Naive thymus-derived CD4-positive, alpha-beta T cell (primary cell): ENCODE data around the gene NR4A2. TPM values are rescaled to one million over a fixed set of nuclear protein-coding genes. Genes with fewer than 3 reads are reported as not detected.
A peak's percentile ranks its signal among the peaks of the same experiment; 100 is the strongest.

Experiments used
- ATAC-seq: fragments of 150-1000 bp; cut with Tn5 transposase; 2 replicates; pipeline ENCODE4 v1.10.0; 2021; ENCODE audit warnings: mild to moderate bottlenecking, moderate library complexity
- CTCF ChIA-PET: fragments of 350-600 bp; sonication (Branson Sonifier 250); formaldehyde crosslinking; loops from one replicate; lab custom pipeline; 2021; ENCODE audit warnings: antibody characterized with exemption; lab: Charles Lee
- POLR2A ChIA-PET: fragments of 350-600 bp; sonication (Branson Sonifier 250); formaldehyde crosslinking; loops from one replicate; lab custom pipeline; 2021; ENCODE audit warnings: antibody characterized with exemption, inconsistent platforms; lab: Charles Lee
- DNase-seq, 9 donors: peaks; one replicate each; pipeline versions ENCODE4 v3.0.0 to v3.0.0-alpha.2; 2020 to 2022; ENCODE audit warnings: mixed read lengths in 1 of 9
- H3K27ac ChIP-seq: one replicate; pipeline ENCODE4 v1.7.0; 2013; ENCODE audit warnings: mild to moderate bottlenecking, low read depth, low read length, moderate library complexity
- H3K27me3 ChIP-seq, 2 donors: one replicate each; pipeline ENCODE4 v1.7.0; 2013; ENCODE audit warnings: low read length in 2 of 2, mild to moderate bottlenecking in 2 of 2, moderate library complexity in 2 of 2; ENCODE audit not compliant: control insufficient read depth in 2 of 2, insufficient read depth in 2 of 2
- H3K36me3 ChIP-seq, 3 experiments: 1 replicate in 2 of 3; 2 replicates in 1 of 3; pipeline ENCODE4 v1.7.0; 2013; ENCODE audit warnings: low read length in 3 of 3, mild to moderate bottlenecking in 3 of 3, moderate library complexity in 1 of 3; ENCODE audit not compliant: insufficient read depth in 3 of 3, control insufficient read depth in 2 of 3
- H3K4me1 ChIP-seq, 2 donors: one replicate each; pipeline ENCODE4 v1.7.0; 2013; ENCODE audit warnings: low read length in 2 of 2, mild to moderate bottlenecking in 2 of 2, moderate library complexity in 1 of 2; ENCODE audit not compliant: control insufficient read depth in 2 of 2, insufficient read depth in 2 of 2
- H3K4me3 ChIP-seq: 2 replicates; pipeline ENCODE4 v1.7.0; 2013; ENCODE audit warnings: mild to moderate bottlenecking, low read length
- H3K9me3 ChIP-seq, 3 experiments: 1 replicate in 2 of 3; 2 replicates in 1 of 3; pipeline ENCODE4 v1.7.0; 2013; ENCODE audit warnings: low read length in 3 of 3; ENCODE audit not compliant: control insufficient read depth in 2 of 3
- H3K27ac Mint-ChIP-seq, 9 donors: one replicate each; pipeline ENCODE4 v1.8.0; 2020 to 2022; ENCODE audit warnings: mixed read lengths in 9 of 9, mild to moderate bottlenecking in 8 of 9, moderate library complexity in 5 of 9, inconsistent platforms in 2 of 9
- H3K27me3 Mint-ChIP-seq, 5 donors: one replicate each; pipeline ENCODE4 v1.8.0; 2021 to 2022; ENCODE audit warnings: mixed read lengths in 5 of 5, mild to moderate bottlenecking in 1 of 5
- H3K36me3 Mint-ChIP-seq, 5 donors: one replicate each; pipeline ENCODE4 v1.8.0; 2020 to 2022; ENCODE audit warnings: mixed read lengths in 5 of 5, mild to moderate bottlenecking in 3 of 5, inconsistent platforms in 1 of 5
- H3K4me1 Mint-ChIP-seq, 7 donors: one replicate each; pipeline ENCODE4 v1.8.0; 2020 to 2022; ENCODE audit warnings: mixed read lengths in 7 of 7, mild to moderate bottlenecking in 3 of 7, inconsistent platforms in 1 of 7
- H3K4me3 Mint-ChIP-seq, 10 donors: one replicate each; pipeline ENCODE4 v1.8.0; 2020 to 2022; ENCODE audit warnings: mild to moderate bottlenecking in 10 of 10, mixed read lengths in 10 of 10, moderate library complexity in 6 of 10, inconsistent platforms in 2 of 10
- H3K9me3 Mint-ChIP-seq, 11 donors: one replicate each; pipeline ENCODE4 v1.8.0; 2020 to 2022; ENCODE audit warnings: mixed read lengths in 11 of 11, mild to moderate bottlenecking in 4 of 11, inconsistent platforms in 1 of 11, moderate library complexity in 1 of 11
- intact Hi-C, 2 donors: fragments of 100-400 bp; cut with micrococcal nuclease; formaldehyde crosslinking; loops; one replicate each; pipeline ENCODE4 v1.15.1; 2023
- polyA plus RNA-seq, 2 donors: library from polyadenylated mRNA; unstranded; fragments of 300-500 nt; fragmentation: Illumina TruSeq; gene quantifications; one replicate each; pipeline ENCODE4 v1.2.3, GENCODE V29; 2021
- total RNA-seq, 6 experiments: library from RNA in 5 of 6; stranded (reverse) in 5 of 6; gene quantifications; 1 replicate in 5 of 6; 2 replicates in 1 of 6; pipeline ENCODE4 v1.2.3 and lab custom pipeline; 2021 to 2026

Gene NR4A2
- total and polyA plus RNA-seq, 7 experiments from 2014 or later = 2.2 to 252 (median 3.2) TPM

DNA sequence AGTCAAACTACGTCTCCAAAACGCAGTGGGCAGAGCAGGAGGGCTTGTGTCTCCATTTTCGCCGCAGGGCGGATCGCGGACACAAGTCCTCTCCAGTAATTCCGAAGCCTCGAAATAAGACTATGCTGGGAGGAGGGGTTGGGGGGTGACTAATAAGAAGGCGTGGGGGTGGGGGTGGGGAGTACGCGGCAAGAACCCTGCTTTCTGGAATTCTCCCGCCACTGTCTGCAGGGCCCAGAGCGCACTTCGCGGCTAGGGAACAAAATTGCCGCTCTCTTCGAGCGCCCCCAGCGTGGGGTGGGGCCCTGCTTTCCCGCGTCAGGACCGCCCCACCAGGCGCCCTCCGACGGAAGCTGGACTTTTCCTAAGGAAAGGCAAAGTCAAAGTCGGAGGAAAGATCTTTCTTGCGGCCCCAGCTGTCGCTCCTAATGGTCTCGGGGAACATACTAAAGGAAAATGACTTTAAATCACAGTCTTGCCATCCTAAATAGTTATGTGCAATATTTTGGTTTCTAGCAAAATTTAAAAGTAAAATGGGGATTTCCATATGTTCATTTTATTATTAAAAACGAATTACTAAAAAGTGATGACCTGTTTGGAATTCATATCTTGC, 11.9 kb downstream of the NR4A2 start:
- no peak overlapping the region for H3K27ac ChIP-seq
- Mint-ChIP-seq H3K27ac (no peak overlapping the region), H3K4me1 (peaks cover 24 to 46% (median 36%) of the 10 kb centered on the region in 7 donors), H3K9me3 (peaks cover 0 to 2% (median 0%) of the 10 kb centered on the region in 11 donors), H3K27me3 (peaks cover 78 to 89% (median 82%) of the 10 kb centered on the region in 5 donors), H3K36me3 (peaks cover 0 to 13% (median 0%) of the 10 kb centered on the region in 5 donors), H3K4me3 (peak overlapping the region in 8 of 10 donors; percentile 27 to 88 (median 61))
- H3K36me3 ChIP-seq = no peaks in the 10 kb centered on the region
- POLR2A ChIA-PET = no interaction called here
- intact Hi-C loops = loop anchor here in 1 of 2 donors (1.0 kb wide), 1 partner anchor 12 kb away; the partner anchor contains the start of gene NR4A2
- CTCF ChIA-PET = interaction anchor here (2.0 kb wide), 1 partner anchor 15 kb away, joined by 6 read pairs; no protein-coding TSS in a partner anchor
- no peak overlapping the region for H3K4me3 ChIP-seq
- ATAC-seq (no peak), DNase-seq (no peak)
- H3K9me3 ChIP-seq = no peaks in the 10 kb centered on the region
- H3K27me3 ChIP-seq = peaks cover 5 to 19% of the 10 kb centered on the region in 2 donors
- H3K4me1 ChIP-seq = peaks cover 24 to 25% of the 10 kb centered on the region in 2 donors

DNA sequence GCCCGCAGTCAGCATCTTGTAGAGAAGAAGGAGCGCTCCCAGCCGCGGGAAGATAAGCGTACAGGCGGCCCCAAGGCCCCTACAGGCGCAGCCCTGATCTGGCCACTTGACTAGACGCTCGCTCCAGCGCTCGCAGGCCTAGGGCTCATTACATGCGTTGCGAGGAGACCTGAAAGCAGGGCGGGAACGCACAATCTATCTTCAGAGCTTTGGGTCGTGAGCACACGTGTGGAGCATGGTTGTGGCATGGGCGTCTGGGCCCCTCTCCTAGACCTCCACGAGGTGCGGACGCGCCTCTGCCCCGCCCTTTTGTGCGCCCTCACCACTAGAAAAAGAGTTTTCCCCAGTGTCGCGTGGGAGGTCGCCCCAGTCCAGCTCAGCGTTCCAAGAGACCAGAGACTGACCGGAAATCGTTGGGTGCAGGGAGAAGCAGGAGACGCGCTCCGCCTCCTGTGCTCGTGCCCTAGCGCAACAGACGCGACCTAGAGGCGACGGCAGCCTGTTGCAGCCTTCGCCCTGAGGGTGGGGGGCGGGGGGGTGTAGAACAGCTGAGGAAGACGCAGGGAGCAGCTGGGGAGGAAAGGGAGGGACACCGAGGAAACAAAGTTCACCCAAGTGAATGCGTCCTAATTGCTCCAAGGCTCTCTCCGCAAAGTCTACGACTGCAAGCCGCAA, 12.6 kb downstream of the NR4A2 start:
- Histone ChIP-seq H3K9me3 (no peaks in the 10 kb centered on the region), H3K4me3 (no peak overlapping the region), H3K36me3 (no peaks in the 10 kb centered on the region), H3K27me3 (peaks cover 5 to 19% of the 10 kb centered on the region in 2 donors), H3K27ac (no peak overlapping the region), H3K4me1 (peaks cover 24 to 25% of the 10 kb centered on the region in 2 donors)
- ChIA-PET CTCF (interaction anchor here (2.0 kb wide), 1 partner anchor 16 kb away, joined by 6 read pairs; no protein-coding TSS in a partner anchor), POLR2A (no interaction called here)
- intact Hi-C loops = no loop called here
- DNase-seq (peak in 1 of 9 donors; percentile 17), ATAC-seq (no peak)
- peaks cover 0 to 10% (median 0%) of the 10 kb centered on the region in 5 donors for H3K36me3 Mint-ChIP-seq
- peak overlapping the region; percentile 41 to 88 (median 56) for H3K4me3 Mint-ChIP-seq
- H3K9me3 Mint-ChIP-seq = peaks cover 0 to 2% (median 0%) of the 10 kb centered on the region in 11 donors
- peaks cover 75 to 89% (median 87%) of the 10 kb centered on the region in 5 donors for H3K27me3 Mint-ChIP-seq
- peaks cover 24 to 46% (median 36%) of the 10 kb centered on the region in 7 donors for H3K4me1 Mint-ChIP-seq
- H3K27ac Mint-ChIP-seq = no peak overlapping the region

DNA sequence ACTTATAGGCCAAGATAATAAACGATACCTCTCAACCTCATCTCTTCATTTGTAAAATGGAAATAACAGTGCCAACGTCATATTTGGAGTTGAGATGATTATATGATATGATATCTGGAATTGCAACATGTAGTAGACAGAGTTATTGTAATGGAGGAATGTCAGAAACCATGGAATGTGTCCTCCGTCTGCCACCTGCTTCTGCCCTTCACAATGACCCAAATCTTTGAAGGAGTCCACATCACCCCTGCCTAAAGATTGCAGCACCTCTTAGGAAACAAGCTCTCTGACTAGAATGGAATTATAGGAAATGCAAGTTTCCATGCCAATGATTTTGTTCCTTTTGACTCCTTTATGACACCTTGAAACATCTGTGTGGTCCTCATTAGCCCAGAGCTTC, 14.9 kb downstream of the NR4A2 start:
- H3K36me3 ChIP-seq = no peaks in the 10 kb centered on the region
- intact Hi-C loops = no loop called here
- no peak overlapping the region for H3K4me3 ChIP-seq
- H3K4me1 Mint-ChIP-seq = peaks cover 18 to 34% (median 29%) of the 10 kb centered on the region in 7 donors
- H3K4me1 ChIP-seq = peaks cover 18 to 25% of the 10 kb centered on the region in 2 donors
- CTCF ChIA-PET = no interaction called here
- H3K27ac Mint-ChIP-seq = no peak overlapping the region
- ATAC-seq = no peak
- H3K27me3 ChIP-seq = peaks cover 5 to 19% of the 10 kb centered on the region in 2 donors
- H3K9me3 Mint-ChIP-seq = peaks cover 0 to 2% (median 0%) of the 10 kb centered on the region in 11 donors
- POLR2A ChIA-PET = interaction anchor here (0.6 to 1.1 kb wide), 2 partner anchors 8 to 263 kb away, joined by 3 read pairs; no protein-coding TSS in a partner anchor
- H3K27me3 Mint-ChIP-seq = peaks cover 73 to 90% (median 80%) of the 10 kb centered on the region in 5 donors
- no peak for DNase-seq
- H3K27ac ChIP-seq = no peak overlapping the region
- no peak overlapping the region for H3K4me3 Mint-ChIP-seq
- peaks cover 0 to 4% (median 0%) of the 10 kb centered on the region in 5 donors for H3K36me3 Mint-ChIP-seq
- no peaks in the 10 kb centered on the region for H3K9me3 ChIP-seq

DNA sequence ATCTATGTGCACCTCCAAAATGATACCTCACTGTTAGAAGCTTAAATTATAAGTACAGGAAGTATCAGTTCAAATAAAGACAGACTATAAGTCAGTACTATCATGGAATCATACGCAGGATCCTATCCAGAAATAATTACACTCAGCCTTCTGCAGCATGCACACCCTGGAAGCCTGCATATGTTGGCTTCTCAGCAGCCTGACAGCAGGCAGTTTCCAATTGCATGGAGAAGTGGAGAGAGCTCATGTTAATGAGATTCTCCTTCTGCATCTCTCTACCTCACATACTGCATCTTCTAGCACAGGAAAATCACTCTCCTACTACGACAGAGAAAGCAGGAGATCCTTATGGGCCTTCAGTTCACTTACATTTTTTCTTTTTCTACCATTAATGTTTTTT, 20.5 kb downstream of the NR4A2 start:
- H3K36me3 ChIP-seq = no peaks in the 10 kb centered on the region
- Mint-ChIP-seq H3K4me1 (peaks cover 0 to 4% (median 0%) of the 10 kb centered on the region in 7 donors), H3K27ac (no peak overlapping the region), H3K36me3 (no peaks in the 10 kb centered on the region), H3K9me3 (no peaks in the 10 kb centered on the region), H3K27me3 (peaks cover 42 to 59% (median 56%) of the 10 kb centered on the region in 5 donors), H3K4me3 (no peak overlapping the region)
- H3K27me3 ChIP-seq = no peaks in the 10 kb centered on the region
- no peaks in the 10 kb centered on the region for H3K4me1 ChIP-seq
- no peak for ATAC-seq
- H3K9me3 ChIP-seq = no peaks in the 10 kb centered on the region
- intact Hi-C loops = no loop called here
- no peak overlapping the region for H3K27ac ChIP-seq
- POLR2A ChIA-PET = no interaction called here
- no peak overlapping the region for H3K4me3 ChIP-seq
- CTCF ChIA-PET = no interaction called here
- no peak for DNase-seq

DNA sequence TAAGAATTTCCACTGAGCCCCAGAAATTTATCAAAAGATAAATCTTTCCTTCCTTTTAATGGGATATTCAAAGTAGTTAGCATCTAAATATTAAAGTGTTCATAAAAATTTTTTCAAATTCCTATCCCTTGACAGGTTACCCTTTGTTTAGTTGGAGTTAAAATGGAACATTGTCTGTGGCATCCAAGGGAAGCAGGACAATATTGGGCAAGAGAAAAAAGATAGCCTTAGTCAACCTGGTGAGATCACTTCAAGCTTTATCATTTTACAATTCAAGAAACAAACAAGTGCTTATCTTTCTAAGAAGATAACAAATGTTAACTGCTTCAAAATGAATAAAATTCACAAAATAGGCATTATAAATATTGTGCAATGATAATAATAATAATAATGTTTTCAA, 21.7 kb downstream of the NR4A2 start:
- H3K27ac Mint-ChIP-seq = no peak overlapping the region
- peaks cover 0 to 5% (median 0%) of the 10 kb centered on the region in 11 donors for H3K9me3 Mint-ChIP-seq
- no peak for ATAC-seq
- H3K36me3 Mint-ChIP-seq = no peaks in the 10 kb centered on the region
- H3K27me3 Mint-ChIP-seq = peaks cover 46 to 63% (median 55%) of the 10 kb centered on the region in 5 donors
- no peak overlapping the region for H3K4me3 Mint-ChIP-seq
- Histone ChIP-seq H3K27me3 (no peaks in the 10 kb centered on the region), H3K4me1 (no peaks in the 10 kb centered on the region), H3K9me3 (no peaks in the 10 kb centered on the region), H3K27ac (no peak overlapping the region), H3K36me3 (no peaks in the 10 kb centered on the region), H3K4me3 (no peak overlapping the region)
- ChIA-PET CTCF (no interaction called here), POLR2A (no interaction called here)
- peaks cover 0 to 4% (median 0%) of the 10 kb centered on the region in 7 donors for H3K4me1 Mint-ChIP-seq
- DNase-seq = no peak
- intact Hi-C loops = no loop called here

DNA sequence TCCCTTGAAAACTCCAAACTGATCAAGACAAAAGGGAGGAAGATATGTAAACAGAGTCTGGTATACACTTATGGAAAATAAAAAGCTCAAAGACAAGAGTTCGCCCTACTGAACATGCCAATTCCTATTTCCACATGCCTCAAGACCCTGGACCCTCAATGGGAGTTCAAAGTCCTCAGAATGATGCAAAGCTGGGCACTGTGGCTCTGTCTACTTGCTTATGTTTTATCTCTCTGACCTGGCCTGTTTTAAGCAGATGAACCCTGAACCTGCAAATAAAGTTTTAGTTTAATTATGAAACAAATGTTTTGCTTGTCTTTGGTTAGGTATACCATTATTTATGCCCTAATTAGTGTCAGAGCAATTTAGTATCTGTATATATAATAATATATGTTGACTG, 22.6 kb downstream of the NR4A2 start:
- H3K36me3 ChIP-seq = no peaks in the 10 kb centered on the region
- no peaks in the 10 kb centered on the region for H3K4me1 ChIP-seq
- peaks cover 0 to 4% (median 0%) of the 10 kb centered on the region in 7 donors for H3K4me1 Mint-ChIP-seq
- H3K27me3 Mint-ChIP-seq = peaks cover 49 to 57% (median 53%) of the 10 kb centered on the region in 5 donors
- H3K9me3 Mint-ChIP-seq = peaks cover 0 to 5% (median 0%) of the 10 kb centered on the region in 11 donors
- DNase-seq (no peak), ATAC-seq (no peak)
- intact Hi-C loops = no loop called here
- H3K4me3 Mint-ChIP-seq = no peak overlapping the region
- no peaks in the 10 kb centered on the region for H3K27me3 ChIP-seq
- H3K27ac Mint-ChIP-seq = no peak overlapping the region
- ChIA-PET CTCF (no interaction called here), POLR2A (no interaction called here)
- H3K27ac ChIP-seq = no peak overlapping the region
- no peaks in the 10 kb centered on the region for H3K36me3 Mint-ChIP-seq
- no peak overlapping the region for H3K4me3 ChIP-seq
- no peaks in the 10 kb centered on the region for H3K9me3 ChIP-seq
